GM18873 (cell line): ENCODE measurements around the gene IDH2.
"Not testable (repeated sequence)": the region's sequence is repeated elsewhere in the genome, so short reads cannot be mapped to it uniquely, and the experiment has no call there.

Source experiments
- ATAC-seq: cut with Tn5 transposase; IDR thresholded peaks from one replicate; pipeline ENCODE4 v1.9.1; 2021; ENCODE audit warnings: mild to moderate bottlenecking, moderate library complexity, moderate number of reproducible peaks; ENCODE audit not compliant: unreplicated experiment, low FRiP score

IDH2 gene

DNA sequence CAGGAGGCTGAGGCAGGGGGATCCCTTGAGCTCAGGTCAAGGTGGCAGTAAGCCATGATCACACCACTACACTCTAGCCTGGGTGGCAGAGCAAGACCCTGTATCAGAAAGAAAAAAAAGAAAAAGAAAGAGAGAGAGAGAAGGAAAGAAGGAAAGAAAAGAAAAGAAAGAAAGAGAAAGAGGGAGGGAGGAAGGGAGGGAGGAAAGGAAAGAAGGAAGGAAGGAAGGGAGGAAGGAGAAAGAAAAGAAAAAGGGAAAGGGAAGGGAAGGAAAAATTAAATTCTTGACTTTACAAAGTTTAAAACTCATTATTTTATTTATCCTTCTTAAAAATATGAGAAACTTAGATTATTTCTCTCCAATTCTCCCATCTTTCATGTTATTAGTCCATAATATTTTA lies 17.1 kb upstream of the IDH2 start:
- ATAC-seq: no peak

DNA sequence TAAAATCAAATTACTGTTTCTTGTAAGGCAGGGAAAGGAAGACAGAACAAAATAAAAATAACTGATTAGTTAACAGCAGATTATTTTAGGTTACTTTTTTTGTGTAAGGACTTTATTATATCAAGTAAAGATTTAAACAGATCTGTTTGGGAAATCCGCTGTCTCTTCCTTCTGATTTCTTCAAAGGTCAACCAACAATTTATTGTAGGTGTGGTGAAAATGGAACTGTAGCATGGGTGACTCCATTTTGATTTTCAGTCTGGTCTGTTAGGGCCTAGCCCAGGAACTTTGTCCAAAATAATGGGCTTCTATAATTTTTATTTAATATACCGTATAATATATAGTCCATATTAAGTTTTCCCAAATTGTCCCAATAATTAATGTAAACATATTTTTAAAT lies 13.5 kb upstream of the IDH2 start:
- ATAC-seq: no peak

DNA sequence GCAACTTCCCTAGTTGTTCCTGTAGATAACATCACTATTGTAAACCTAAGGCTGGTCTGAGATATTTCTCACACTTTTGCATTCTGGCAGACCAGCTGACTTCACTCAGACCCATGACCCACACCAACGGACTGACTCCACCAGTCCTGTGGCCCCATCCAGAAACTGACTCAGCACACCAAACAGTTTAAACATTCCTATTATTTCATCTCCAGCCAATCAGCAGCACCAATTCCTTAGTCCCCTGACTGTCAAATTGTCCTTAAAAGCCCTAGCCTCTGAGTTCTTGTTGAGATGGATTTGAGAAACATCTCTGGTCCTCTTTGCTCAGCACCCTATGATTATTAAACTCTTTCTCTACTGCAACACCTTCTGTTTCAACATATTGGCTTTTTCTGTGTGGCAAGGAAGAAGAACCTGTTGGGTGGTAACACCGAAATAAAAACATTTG lies 12.2 kb upstream of the IDH2 start:
- ATAC-seq: no peak

DNA sequence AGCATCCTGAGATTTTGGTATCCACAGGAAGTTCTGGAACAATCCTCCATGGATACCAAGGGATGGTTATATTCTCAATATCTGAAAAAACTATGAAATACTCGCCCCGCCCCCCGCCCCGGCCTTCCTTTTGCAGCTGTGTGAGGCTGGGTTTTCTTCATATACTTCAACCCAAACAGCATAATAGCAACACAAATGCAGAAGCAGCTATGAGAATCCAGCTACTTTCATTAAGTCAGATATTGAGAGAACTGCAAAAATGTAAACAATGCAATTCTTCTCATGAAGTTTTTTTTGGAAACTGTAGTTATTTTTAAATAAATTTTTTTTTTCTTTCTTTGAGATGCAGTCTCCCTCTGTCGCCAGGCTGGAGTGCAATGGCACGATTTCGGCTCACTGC lies 10.9 kb upstream of the IDH2 start:
- no peak for ATAC-seq

- not testable (repeated sequence) for ATAC-seq
These were observed 7.0 kb upstream of the IDH2 start for GRCh38 chr15:90109163-90109751.

DNA sequence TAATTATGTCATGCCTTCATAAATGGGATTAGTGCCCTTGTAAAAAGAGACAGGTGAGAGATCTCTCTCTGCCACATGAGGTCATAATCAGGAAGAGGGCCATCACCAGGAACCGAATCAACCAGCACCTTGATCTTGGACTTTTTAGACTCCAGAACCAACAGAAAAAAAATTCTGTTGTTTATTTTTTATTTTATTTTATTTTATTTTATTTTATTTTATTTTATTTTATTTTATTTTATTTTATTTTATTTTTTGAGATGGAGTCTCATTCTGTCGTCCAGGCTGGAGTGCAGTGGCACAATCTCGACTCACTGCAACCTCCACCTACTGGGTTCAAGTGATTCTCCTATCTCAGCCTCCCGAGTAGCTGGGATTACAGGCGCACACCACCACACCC lies 5.8 kb upstream of the IDH2 start:
- ATAC-seq: not testable (repeated sequence)

DNA sequence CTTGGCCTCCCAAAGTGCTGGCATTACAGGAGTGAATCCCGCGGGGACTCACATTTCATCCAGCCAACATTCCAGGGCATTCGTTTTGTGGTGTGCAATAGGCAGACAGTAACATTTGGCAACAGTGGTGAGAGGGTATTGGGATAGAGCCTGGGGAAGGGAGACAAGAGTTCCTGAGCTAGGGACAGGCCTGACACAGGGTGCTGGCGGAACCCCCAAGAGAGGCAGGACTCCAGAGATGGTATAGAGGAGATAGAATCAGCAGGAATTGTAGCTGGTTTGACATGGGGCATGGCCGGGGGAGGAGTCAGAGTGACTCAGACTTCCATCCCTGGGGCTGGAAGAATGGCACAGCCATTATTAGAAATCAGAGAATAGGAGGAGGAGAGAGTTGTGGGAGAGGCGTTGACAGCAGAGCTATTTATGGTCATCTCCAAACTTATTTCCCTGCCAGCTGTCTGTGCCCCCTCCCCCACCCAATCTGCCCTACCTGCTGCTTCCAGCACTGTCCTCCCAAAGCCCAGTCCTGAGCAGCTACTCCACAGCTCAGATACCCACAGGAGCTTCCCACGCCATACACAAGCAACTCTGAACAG lies 4.4 kb upstream of the IDH2 start:
- no peak for ATAC-seq

DNA sequence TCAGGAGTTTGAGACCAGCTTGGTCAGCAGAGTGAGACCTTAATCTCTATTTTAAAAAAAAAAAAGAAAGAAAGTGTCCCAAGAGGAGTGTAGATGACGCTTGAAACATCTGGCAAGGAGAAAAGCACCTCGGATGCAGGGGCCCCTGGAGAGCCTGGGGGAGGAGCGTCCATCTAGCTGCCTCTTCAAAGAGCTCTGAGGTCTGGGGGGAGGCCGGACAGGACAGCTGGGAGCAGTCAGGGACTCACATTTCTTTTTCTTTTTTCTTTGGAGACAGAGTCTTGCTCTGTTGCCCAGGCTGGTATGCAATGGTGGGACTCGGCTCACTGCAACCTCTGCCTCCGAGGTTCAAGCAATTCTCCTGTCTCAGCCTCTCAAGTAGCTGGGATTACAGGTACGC lies 3.3 kb upstream of the IDH2 start:
- no peak for ATAC-seq

DNA sequence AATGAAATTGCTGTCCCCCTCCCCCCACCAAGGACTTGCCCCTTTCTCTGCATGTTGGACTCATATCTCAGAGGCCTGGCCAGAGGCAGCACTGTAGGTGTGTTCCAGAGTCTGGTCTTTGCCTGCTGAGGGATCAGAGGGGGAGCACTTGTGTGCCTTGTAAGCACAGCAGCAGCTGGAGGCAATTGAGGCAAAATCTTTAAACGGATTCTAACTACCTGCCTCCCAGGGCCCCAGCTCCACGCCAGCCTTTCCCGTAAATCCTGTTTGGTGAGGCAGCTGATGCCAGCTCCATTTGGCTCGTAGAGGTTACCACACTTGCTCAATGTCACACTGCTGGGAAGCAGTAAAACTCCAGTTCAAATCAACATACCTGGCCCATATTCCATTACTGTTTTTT lies 2.3 kb upstream of the IDH2 start:
- ATAC-seq: no peak

- no peak for ATAC-seq
These were observed 1.5 kb upstream of the IDH2 start for GRCh38 chr15:90103701-90104329.

GRCh38 chr15:90101130-90101968 lies 919 bp downstream of the IDH2 start:
- ATAC-seq: no peak

DNA sequence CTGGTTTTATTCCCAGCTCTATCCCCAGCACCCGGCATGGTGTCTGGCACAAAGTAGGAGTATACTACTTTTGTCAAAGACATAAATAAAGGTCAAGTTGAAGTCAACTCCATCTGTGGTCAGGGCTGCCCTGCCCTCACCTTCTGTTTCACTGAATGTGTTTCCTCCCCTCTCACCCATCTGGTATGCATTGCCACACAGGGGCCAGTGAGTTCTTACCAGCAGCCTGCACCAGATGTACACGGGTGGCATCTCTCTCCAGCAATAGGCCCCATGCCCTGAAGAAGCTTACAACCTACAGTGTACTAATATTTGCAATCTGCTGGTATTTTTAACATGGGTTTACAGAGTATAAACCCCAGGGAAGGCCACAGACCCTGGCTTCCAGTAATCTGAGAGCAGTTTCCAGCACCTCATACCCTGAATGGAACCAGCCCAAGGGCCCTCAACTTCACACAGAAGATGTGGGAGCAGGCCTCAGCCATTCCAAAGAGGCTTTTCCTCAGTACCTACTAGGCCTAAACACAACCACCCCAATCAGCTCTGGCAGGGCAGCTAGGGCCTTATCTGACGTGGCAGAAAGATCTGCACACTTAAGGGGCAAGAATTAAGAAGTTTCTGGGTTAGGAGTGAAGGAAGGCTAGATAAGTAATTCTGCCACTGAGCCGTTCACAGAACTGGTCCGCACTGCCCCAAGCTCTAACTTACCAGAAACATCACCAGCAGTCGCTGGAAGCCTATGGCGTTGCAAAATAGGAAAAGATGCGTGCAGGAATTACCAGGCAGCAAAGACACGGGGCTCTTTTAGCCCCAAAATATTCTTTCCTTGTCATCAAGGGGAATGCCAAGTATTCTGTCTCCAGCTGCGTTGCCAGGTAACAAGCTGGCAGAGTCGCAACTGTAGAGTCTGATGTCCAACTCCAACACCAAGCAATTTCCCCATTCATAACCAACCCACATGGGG lies 2.1 kb downstream of the IDH2 start:
- ATAC-seq: no peak

GRCh38 chr15:90099072-90099867 lies 3.0 kb downstream of the IDH2 start:
- no peak for ATAC-seq

- peak; percentile 69 for ATAC-seq
These were observed 4.8 kb downstream of the IDH2 start for GRCh38 chr15:90097475-90097874.

GRCh38 chr15:90095521-90095959 lies 6.7 kb downstream of the IDH2 start:
- ATAC-seq: no peak

- no peak for ATAC-seq
These were observed 10.9 kb downstream of the IDH2 start for GRCh38 chr15:90091156-90091931.

DNA sequence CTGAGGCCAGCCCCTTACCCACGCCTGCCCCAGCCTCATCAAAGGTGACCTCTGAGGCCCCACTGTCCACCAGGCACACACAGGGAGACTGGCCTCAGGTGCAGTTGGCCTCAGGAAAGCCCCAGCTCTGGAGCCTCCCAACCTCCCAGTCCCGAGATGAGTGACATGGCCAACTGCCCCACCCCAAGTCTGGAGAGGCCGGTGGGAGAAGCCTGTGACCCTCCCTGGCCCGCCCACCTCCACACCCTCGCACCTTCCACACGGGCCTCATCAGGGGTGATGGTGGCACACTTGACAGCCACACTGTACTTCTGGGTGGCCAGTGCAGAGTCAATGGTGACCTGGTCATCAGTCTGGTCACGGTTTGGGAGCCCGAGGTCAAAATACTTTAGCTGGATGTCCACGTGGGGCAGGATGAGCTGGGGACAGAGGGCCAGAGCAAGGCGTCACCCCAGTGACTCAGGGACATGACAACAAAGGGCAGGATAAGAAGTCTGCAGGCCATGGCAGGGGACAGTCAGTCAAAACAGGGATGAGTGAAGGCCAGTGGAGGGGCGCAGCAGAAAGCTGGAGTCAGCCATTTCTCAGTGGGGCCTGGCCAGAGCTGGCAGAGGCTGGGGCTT lies 11.9 kb downstream of the IDH2 start:
- ATAC-seq: no peak
